Neural cell (in vitro differentiated cells): ENCODE data around the gene CEP85. TPM values are rescaled to one million over a fixed set of nuclear protein-coding genes. Genes with fewer than 3 reads are reported as not detected.

Experiments
- H2AFZ ChIP-seq: fragments of 200-600, 300-800 bp; sonication (generic), shearing (Covaris generic); 2 replicates; pipeline ENCODE4 v1.6.0; 2014; ENCODE audit warnings: low read depth, mild to moderate bottlenecking, antibody characterized with exemption, low read length, moderate library complexity
- H3F3A ChIP-seq: fragments of 200-600 bp; shearing (Covaris generic); 2 replicates; pipeline ENCODE4 v1.6.1; 2016; ENCODE audit warnings: mild to moderate bottlenecking, moderate library complexity, mixed read lengths, antibody characterized with exemption, low read length; ENCODE audit not compliant: insufficient read depth, poor library complexity, severe bottlenecking
- H3K27ac ChIP-seq: fragments of 200-600, 300-800 bp; sonication (generic), shearing (Covaris generic); 2 replicates; pipeline ENCODE4 v1.5.1; 2014; ENCODE audit warnings: mild to moderate bottlenecking, low read length, moderate library complexity
- H3K27me3 ChIP-seq: fragments of 300-800, 200-600 bp; sonication (generic), shearing (Covaris generic); 2 replicates; pipeline ENCODE4 v1.6.0; 2014; ENCODE audit warnings: mild to moderate bottlenecking, low read depth, low read length, moderate library complexity; ENCODE audit not compliant: insufficient read depth
- H3K36me3 ChIP-seq: fragments of 300-800, 200-600 bp; sonication (generic), shearing (Covaris generic); 2 replicates; pipeline ENCODE4 v1.5.1; 2014; ENCODE audit warnings: mild to moderate bottlenecking, antibody characterized with exemption, low read length, moderate library complexity; ENCODE audit not compliant: insufficient read depth
- H3K4me2 ChIP-seq: fragments of 300-800, 200-600 bp; sonication (generic), shearing (Covaris generic); 2 replicates; pipeline ENCODE4 v1.6.0; 2014; ENCODE audit warnings: mild to moderate bottlenecking, low read length
- H3K4me3 ChIP-seq: fragments of 300-800, 200-600 bp; sonication (generic), shearing (Covaris generic); 2 replicates; pipeline ENCODE4 v1.5.1; 2014; ENCODE audit warnings: mild to moderate bottlenecking, low read length, moderate library complexity
- H3K79me2 ChIP-seq: fragments of 200-600 bp; shearing (Covaris generic); replicated peaks from 2 replicates; pipeline ENCODE4 v1.6.0; 2014; ENCODE audit warnings: mild to moderate bottlenecking, low read length, moderate library complexity; ENCODE audit not compliant: insufficient read depth
- H3K9ac ChIP-seq: fragments of 300-800, 200-600 bp; sonication (generic), shearing (Covaris generic); 2 replicates; pipeline ENCODE4 v1.6.1; 2016; ENCODE audit warnings: mild to moderate bottlenecking, low read length, mixed read lengths
- H3K9me2 ChIP-seq: fragments of 200-600 bp; shearing (Covaris generic); 2 replicates; pipeline ENCODE4 v1.6.1; 2016; ENCODE audit warnings: mild to moderate bottlenecking, low read length, mixed read lengths; ENCODE audit not compliant: insufficient read depth
- H3K9me3 ChIP-seq: fragments of 200-600, 300-800 bp; sonication (generic), shearing (Covaris generic); 2 replicates; pipeline ENCODE4 v1.6.1; 2016; ENCODE audit warnings: mild to moderate bottlenecking, mixed run types, low read length, moderate library complexity, mixed read lengths
- H4K20me1 ChIP-seq: fragments of 200-600 bp; shearing (Covaris generic); 2 replicates; pipeline ENCODE4 v1.6.1; 2016; ENCODE audit warnings: mild to moderate bottlenecking, mixed run types; ENCODE audit not compliant: insufficient read depth
- EP300 ChIP-seq: fragments of 450-650 bp; conservative IDR thresholded peaks from 2 replicates; pipeline ENCODE4 v1.6.1; 2014; ENCODE audit warnings: antibody characterized with exemption, mild to moderate bottlenecking, moderate library complexity; ENCODE audit not compliant: poor library complexity, severe bottlenecking
- EZH2 ChIP-seq: fragments of 200-600, 300-800 bp; shearing (Covaris generic), sonication (generic); IDR thresholded peaks from 2 replicates; pipeline ENCODE4 v1.6.1; 2014; ENCODE audit warnings: antibody characterized with exemption, low read length, borderline replicate concordance, mild to moderate bottlenecking; ENCODE audit not compliant: insufficient read depth, poor library complexity, severe bottlenecking
- MXI1 ChIP-seq: fragments of 450-650 bp; conservative IDR thresholded peaks from 2 replicates; pipeline ENCODE4 v1.6.1; 2014; ENCODE audit warnings: antibody characterized with exemption, mild to moderate bottlenecking; ENCODE audit not compliant: poor library complexity, severe bottlenecking
- POLR2AphosphoS5 ChIP-seq: IDR thresholded peaks from 2 replicates; pipeline ENCODE4 v1.6.1; 2012
- RAD21 ChIP-seq: fragments of 450-650 bp; conservative IDR thresholded peaks from 2 replicates; pipeline ENCODE4 v1.6.1; 2014; ENCODE audit warnings: antibody characterized with exemption, mild to moderate bottlenecking, moderate library complexity
- SMC3 ChIP-seq: fragments of 450-650 bp; conservative IDR thresholded peaks from 2 replicates; pipeline ENCODE4 v1.6.1; 2014; ENCODE audit warnings: antibody characterized with exemption, mild to moderate bottlenecking, moderate library complexity; ENCODE audit not compliant: poor library complexity
- TAF1 ChIP-seq: IDR thresholded peaks from 2 replicates; pipeline ENCODE4 v1.6.1; 2012; ENCODE audit warnings: low read depth
- polyA plus RNA-seq: library from polyadenylated mRNA; depleted of rRNA; stranded (reverse); fragments of >200 nt; gene quantifications from 2 replicates; pipeline ENCODE4 v1.2.3, GENCODE V29; 2014
- TF ChIP-seq, protein P1 (sequence below): fragments of 450-650 bp; IDR thresholded peaks from 2 replicates; pipeline ENCODE4 v1.5.1; 2014; ENCODE audit warnings: antibody characterized with exemption, mild to moderate bottlenecking, moderate library complexity; ENCODE audit not compliant: poor library complexity, severe bottlenecking
- TF ChIP-seq, protein P2 (sequence below): IDR thresholded peaks from 2 replicates; pipeline ENCODE4 v1.6.1; 2012; ENCODE audit warnings: borderline replicate concordance

The CEP85 gene
- polyA plus RNA-seq, 1 donor from 2014 or later: 20.5 TPM

DNA sequence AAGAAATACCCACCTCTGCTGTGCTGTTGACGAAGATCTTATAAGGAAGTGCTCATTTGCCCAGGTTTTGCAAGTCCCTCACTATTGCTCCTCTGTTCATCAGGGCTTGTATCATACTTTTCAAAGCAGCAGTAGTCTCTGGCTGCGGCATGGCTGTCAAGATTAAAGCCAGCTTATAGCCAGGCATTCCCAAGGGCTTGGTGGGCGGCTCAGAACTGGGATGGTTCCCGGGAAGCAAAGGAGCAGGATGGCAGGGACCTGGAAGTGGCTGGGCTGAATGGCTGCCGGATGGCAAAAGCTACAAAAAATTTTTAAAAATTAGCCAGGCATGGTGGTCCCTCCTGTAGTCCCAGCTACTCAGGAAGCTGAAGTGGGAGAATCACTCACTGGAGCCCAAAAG is 29.2 kb downstream of the CEP85 start:
- TF ChIP-seq SMC3 (no peak), POLR2AphosphoS5 (no peak), EP300 (no peak), MXI1 (no peak), RAD21 (no peak), TAF1 (no peak), EZH2 (no peak)
- TF ChIP-seq, protein P1, sequence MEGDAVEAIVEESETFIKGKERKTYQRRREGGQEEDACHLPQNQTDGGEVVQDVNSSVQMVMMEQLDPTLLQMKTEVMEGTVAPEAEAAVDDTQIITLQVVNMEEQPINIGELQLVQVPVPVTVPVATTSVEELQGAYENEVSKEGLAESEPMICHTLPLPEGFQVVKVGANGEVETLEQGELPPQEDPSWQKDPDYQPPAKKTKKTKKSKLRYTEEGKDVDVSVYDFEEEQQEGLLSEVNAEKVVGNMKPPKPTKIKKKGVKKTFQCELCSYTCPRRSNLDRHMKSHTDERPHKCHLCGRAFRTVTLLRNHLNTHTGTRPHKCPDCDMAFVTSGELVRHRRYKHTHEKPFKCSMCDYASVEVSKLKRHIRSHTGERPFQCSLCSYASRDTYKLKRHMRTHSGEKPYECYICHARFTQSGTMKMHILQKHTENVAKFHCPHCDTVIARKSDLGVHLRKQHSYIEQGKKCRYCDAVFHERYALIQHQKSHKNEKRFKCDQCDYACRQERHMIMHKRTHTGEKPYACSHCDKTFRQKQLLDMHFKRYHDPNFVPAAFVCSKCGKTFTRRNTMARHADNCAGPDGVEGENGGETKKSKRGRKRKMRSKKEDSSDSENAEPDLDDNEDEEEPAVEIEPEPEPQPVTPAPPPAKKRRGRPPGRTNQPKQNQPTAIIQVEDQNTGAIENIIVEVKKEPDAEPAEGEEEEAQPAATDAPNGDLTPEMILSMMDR: no peak
- TF ChIP-seq, protein P2, sequence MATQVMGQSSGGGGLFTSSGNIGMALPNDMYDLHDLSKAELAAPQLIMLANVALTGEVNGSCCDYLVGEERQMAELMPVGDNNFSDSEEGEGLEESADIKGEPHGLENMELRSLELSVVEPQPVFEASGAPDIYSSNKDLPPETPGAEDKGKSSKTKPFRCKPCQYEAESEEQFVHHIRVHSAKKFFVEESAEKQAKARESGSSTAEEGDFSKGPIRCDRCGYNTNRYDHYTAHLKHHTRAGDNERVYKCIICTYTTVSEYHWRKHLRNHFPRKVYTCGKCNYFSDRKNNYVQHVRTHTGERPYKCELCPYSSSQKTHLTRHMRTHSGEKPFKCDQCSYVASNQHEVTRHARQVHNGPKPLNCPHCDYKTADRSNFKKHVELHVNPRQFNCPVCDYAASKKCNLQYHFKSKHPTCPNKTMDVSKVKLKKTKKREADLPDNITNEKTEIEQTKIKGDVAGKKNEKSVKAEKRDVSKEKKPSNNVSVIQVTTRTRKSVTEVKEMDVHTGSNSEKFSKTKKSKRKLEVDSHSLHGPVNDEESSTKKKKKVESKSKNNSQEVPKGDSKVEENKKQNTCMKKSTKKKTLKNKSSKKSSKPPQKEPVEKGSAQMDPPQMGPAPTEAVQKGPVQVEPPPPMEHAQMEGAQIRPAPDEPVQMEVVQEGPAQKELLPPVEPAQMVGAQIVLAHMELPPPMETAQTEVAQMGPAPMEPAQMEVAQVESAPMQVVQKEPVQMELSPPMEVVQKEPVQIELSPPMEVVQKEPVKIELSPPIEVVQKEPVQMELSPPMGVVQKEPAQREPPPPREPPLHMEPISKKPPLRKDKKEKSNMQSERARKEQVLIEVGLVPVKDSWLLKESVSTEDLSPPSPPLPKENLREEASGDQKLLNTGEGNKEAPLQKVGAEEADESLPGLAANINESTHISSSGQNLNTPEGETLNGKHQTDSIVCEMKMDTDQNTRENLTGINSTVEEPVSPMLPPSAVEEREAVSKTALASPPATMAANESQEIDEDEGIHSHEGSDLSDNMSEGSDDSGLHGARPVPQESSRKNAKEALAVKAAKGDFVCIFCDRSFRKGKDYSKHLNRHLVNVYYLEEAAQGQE: no peak
- Histone ChIP-seq H3K79me2 (no peaks in the 10 kb centered on the region), H4K20me1 (no peaks in the 10 kb centered on the region), H3K9me2 (no peaks in the 10 kb centered on the region), H3F3A (no peaks in the 10 kb centered on the region), H3K9ac (no peak overlapping the region), H3K36me3 (no peaks in the 10 kb centered on the region), H3K4me2 (no peak overlapping the region), H2AFZ (no peak overlapping the region), H3K4me3 (no peak overlapping the region), H3K27me3 (no peaks in the 10 kb centered on the region), H3K9me3 (no peaks in the 10 kb centered on the region), H3K27ac (no peak overlapping the region)

DNA sequence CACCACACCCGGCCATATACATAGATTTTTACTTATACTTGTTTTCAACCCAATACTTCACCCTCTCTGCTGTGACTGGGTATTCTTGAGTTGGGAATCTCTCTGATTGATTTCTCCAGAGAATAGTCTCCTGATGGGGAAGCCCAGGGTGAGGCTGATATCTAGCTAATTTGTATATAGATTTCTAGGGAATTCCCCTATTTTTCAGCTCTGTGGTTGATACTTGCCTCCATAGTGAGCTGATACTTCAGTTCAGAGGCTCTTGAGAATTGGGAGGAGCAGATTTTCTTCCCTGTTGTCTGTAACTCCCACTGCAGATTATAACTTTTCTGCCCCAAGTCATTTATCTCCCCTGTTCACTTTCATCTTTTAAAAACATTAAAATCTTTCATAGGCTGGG is 31.4 kb downstream of the CEP85 start:
- no peaks in the 10 kb centered on the region for H3K36me3 ChIP-seq
- H3K9ac ChIP-seq: no peak overlapping the region
- H3K4me3 ChIP-seq: no peak overlapping the region
- no peaks in the 10 kb centered on the region for H3K9me2 ChIP-seq
- no peaks in the 10 kb centered on the region for H3F3A ChIP-seq
- H2AFZ ChIP-seq: no peak overlapping the region
- no peak overlapping the region for H3K4me2 ChIP-seq
- TF ChIP-seq MXI1: no peak
- TF ChIP-seq EP300: no peak
- TF ChIP-seq, protein P1: no peak
- TF ChIP-seq RAD21: no peak
- TF ChIP-seq POLR2AphosphoS5: no peak
- no peak for TF ChIP-seq SMC3
- TF ChIP-seq, protein P2: no peak
- TF ChIP-seq EZH2: no peak
- no peak for TF ChIP-seq TAF1
- H3K27me3 ChIP-seq: no peaks in the 10 kb centered on the region
- no peaks in the 10 kb centered on the region for H3K79me2 ChIP-seq
- H3K9me3 ChIP-seq: no peaks in the 10 kb centered on the region
- H3K27ac ChIP-seq: no peak overlapping the region
- no peaks in the 10 kb centered on the region for H4K20me1 ChIP-seq
